HG02943 (cell line): ENCODE results near the gene ABCC9.
"Not testable (repeated sequence)": the region's sequence is repeated elsewhere in the genome, so short reads cannot be mapped to it uniquely, and the experiment has no call there.

Source experiments
- ATAC-seq: cut with Tn5 transposase; IDR thresholded peaks from one replicate; pipeline ENCODE4 v1.9.1; 2021; ENCODE audit warnings: mild to moderate bottlenecking, low read depth, moderate library complexity; ENCODE audit not compliant: unreplicated experiment

The ABCC9 gene

GRCh38 chr12:21786041-21786531 lies 155.1 kb downstream of the ABCC9 start:
- no peak for ATAC-seq

- ATAC-seq: not testable (repeated sequence)
Measured at GRCh38 chr12:21782723-21783122, 158.5 kb downstream of the ABCC9 start.

GRCh38 chr12:21780786-21781185 lies 160.4 kb downstream of the ABCC9 start:
- ATAC-seq: no peak

DNA sequence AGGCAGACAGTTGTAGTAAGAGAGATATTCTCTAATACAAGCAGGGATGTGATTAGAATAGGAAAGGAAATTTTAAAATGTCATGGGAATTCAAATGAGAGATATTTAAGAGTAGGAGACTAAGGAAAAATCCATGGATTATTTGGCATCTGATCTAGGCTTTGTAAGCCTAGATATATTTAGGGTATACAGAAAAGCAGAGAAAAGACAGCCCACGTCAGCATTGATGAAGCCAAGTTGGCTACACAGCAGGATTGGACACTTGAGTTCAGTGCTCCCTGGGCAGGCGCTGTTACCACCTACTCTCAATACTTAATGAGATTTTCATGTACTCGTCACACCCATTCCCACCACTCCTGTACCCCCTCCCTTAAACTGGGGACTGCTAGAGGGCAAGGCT lies 165.1 kb downstream of the ABCC9 start:
- no peak for ATAC-seq

- no peak for ATAC-seq
Measured at GRCh38 chr12:21775133-21775820, 165.9 kb downstream of the ABCC9 start.

- ATAC-seq: no peak
Measured at GRCh38 chr12:21774358-21775132, 166.7 kb downstream of the ABCC9 start, which contains the start of gene KCNJ8. Gene KCNJ8 (minus strand): TSS chr12:21774706. CDS start chr12:21773616, 1,090 bp downstream.

DNA sequence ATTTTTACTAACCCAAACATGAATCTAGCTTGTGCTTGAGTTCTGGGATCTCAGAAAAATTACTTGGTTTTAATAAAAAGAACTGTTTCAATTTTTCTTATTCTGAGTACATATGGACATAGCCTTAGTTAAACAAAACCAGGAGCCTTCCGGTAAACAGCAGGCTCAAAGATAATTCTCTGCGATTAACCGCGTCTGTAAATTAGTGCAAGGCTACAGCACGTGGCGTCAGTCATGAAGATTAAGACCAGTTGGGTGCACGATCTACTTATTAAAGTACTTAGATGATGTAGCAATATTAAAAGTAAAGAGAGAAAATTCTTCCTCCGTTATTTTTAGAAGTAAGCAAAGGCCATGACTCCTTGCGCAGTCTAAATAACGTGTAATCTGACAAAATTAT lies 167.4 kb downstream of the ABCC9 start:
- ATAC-seq: no peak

DNA sequence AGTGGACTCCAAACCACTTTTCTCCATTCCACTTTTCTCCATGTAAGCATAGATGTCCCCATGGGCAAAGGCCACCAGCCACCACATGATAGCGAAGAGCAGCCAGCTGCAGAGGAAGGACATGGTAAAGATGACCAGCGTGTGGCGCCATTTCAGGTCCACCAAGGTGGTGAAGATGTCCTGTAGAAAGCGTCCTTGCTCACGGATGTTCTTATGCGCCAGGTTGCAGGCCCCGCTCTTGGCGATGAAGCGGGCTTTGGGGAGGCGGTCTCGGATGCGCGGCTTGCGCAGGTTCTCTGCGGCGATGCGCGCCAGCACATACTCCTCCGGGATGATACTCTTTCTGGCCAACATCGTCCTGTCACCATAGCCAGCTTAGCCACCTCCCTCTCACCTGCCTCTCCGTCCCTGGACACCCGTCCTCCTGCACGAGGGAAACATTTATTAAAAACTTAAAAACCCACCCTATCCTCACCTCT lies 167.9 kb downstream of the ABCC9 start:
- ATAC-seq: no peak

GRCh38 chr12:21771311-21771710 lies 169.9 kb downstream of the ABCC9 start:
- no peak for ATAC-seq

GRCh38 chr12:21769307-21769706 lies 171.9 kb downstream of the ABCC9 start:
- ATAC-seq: no peak

- no peak for ATAC-seq
Measured at GRCh38 chr12:21766403-21766802, 174.8 kb downstream of the ABCC9 start.

DNA sequence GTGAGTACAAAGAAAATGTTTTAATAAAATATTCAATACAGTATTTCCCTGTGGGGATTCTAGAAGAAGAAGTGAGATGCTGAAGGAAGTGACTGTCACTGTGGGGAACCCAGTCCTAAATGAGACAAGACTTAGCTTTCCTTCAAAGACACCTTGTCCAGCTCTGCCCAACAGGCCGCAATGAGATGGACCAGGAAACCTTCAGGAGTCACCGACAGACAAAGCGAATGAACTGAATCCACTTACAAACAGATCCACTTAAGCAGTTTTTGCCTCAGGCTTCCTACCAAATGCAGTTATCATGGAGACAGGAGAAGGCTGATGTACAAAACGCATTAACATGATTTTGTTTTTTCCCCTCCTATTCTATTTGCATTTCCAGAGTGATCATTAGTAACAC lies 176.3 kb downstream of the ABCC9 start:
- no peak for ATAC-seq

DNA sequence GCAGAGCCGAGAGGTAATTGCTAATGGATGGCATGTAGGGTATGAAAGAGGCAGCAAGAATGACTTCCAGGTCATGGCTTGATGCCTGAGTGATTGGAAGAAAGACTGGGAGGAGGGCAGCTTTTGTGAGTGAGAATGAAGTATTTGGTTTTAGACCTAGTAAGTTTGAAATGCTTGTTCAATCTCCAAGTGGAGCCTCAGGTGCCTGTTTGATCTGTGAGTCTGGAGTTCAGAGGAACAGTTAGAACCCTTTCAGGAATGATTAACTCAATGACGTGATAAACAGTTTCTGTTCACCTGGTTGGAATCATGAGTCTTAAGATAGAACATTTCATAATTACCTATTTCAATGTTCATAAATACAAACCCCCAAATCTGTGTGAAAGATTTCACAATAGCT lies 177.2 kb downstream of the ABCC9 start:
- ATAC-seq: no peak

GRCh38 chr12:21763531-21763930 lies 177.7 kb downstream of the ABCC9 start:
- ATAC-seq: no peak

DNA sequence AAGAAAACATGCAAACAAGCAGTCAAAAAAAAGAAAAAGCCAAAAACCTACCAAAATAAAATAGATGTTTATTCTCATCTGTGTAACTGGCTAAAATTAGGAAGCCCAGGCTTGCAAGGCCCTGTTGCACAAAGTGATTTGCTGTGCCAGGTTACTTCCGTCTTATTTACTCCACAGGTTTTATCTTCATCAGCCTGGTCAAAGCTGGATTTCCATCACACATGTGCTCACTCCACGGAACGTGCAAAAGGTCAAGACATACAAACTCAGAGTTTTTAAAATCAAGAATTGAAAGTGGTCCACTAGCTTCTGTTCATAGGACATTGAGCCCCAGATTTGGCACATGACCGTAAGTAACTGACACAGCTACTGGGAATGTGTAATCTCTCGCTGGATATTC lies 181.5 kb downstream of the ABCC9 start:
- no peak for ATAC-seq

DNA sequence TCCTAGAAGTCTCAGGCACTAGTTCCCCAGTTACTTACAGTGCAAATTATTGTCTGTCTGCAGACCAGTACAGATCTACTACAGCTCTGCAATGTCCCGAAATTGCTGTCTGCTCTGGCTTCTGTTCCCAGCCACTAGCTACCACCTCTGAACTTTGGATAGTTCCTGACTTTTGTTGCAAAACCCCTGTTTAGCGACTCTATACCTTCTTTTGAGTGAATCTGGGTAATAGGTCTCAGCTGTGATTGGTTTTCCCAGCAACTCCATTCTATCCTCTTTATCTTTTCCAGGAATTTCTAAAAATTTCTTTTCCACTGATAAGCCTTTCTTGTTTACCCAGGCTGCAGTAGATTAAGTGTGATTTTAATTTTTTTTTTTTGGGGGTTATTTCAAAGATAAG lies 183.5 kb downstream of the ABCC9 start:
- no peak for ATAC-seq

DNA sequence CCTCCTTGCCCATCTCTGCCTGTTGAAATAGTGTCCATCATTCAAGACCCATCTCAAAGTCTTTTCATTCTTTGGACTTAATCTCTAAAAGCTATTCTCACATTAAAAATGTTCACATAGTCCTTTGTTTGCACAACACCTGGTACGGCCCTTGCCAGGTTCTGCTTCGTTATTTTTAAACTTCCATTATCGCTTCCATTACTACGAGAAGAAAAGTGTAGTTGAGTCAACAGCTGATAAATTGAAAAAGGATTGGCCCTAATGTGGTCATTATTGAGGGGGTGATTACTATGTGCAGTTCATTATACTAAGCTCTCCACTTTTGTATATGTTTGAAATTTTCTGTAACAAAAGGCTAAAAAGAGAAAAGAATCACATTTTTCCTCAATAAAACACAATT lies 184.5 kb downstream of the ABCC9 start:
- ATAC-seq: no peak

DNA sequence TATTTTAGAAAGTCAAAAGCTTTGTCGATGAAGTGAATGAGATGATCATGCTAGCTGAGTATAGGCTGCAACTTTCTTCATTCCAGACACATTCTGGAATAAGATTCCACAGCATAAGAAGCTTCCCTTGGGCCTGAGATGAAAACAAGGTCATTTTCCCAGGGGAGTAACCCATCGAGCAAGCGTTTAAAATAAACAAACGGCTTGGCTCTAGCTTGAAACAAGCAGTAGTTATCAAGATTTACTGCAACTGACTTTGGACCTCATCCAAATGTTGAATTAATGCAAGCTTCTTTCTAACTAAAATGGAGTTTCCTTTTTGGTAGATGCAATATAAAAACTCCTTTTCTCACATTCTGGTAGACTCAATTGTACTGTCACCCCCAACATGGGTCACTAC lies 189.7 kb downstream of the ABCC9 start:
- ATAC-seq: no peak
